Lower lobe of right lung (tissue), 2 donors: ENCODE results near the gene ADH1B. TPM values are rescaled to one million over a fixed set of nuclear protein-coding genes. Genes with fewer than 3 reads are reported as not detected.
A peak's percentile ranks its signal among the peaks of the same experiment; 100 is the strongest.
"Not testable (repeated sequence)": the region's sequence is repeated elsewhere in the genome, so short reads cannot be mapped to it uniquely, and the experiment has no call there.

Source experiments
- ATAC-seq, 2 donors: fragments of 200-7000 bp; cut with Tn5 transposase; one replicate each; pipeline ENCODE4 v1.9.1; 2020 to 2022; ENCODE audit warnings: mild to moderate bottlenecking in 2 of 2, moderate library complexity in 2 of 2
- DNase-seq: peaks from one replicate; pipeline ENCODE4 v3.0.0-alpha.2; 2020
- H3K27ac ChIP-seq: fragments of 200-600 bp; one replicate; pipeline ENCODE4 v1.8.0; 2022
- H3K27me3 ChIP-seq: fragments of 200-600 bp; one replicate; pipeline ENCODE4 v1.8.0; 2022; ENCODE audit warnings: low read depth
- H3K36me3 ChIP-seq: fragments of 200-600 bp; one replicate; pipeline ENCODE4 v1.8.0; 2022; ENCODE audit warnings: mild to moderate bottlenecking
- H3K4me1 ChIP-seq: fragments of 200-600 bp; one replicate; pipeline ENCODE4 v1.8.0; 2022
- H3K4me3 ChIP-seq: fragments of 200-600 bp; one replicate; pipeline ENCODE4 v1.8.0; 2022; ENCODE audit warnings: mild to moderate bottlenecking
- H3K9me3 ChIP-seq: fragments of 200-600 bp; one replicate; pipeline ENCODE4 v1.8.0; 2022
- CTCF ChIP-seq: fragments of 200-600 bp; IDR thresholded peaks from one replicate; pipeline ENCODE4 v1.8.0; 2022; ENCODE audit warnings: antibody characterized with exemption, mild to moderate bottlenecking
- intact Hi-C: fragments of 100-400 bp; cut with DNase I; formaldehyde crosslinking; loops from one replicate; pipeline ENCODE4 v1.11.0; 2022
- total RNA-seq: library from RNA; stranded (reverse); fragmentation: NEBNext Ultra II Directional; extraction: Animal tissue kit (Norgen Biotek cat#: 25700); gene quantifications from one replicate; pipeline ENCODE4 v1.2.1, GENCODE V29; 2021
- donor health status: DM: no; HTN: yes; CAD: no; lungs with severe emphysema.

ADH1B gene
- total RNA-seq, 1 donor from 2014 or later, result 644 TPM

- peaks cover 3% of the 10 kb centered on the region for H3K9me3 ChIP-seq
- intact Hi-C loops, result no loop called here
- no peaks in the 10 kb centered on the region for H3K27me3 ChIP-seq
- no peaks in the 10 kb centered on the region for H3K36me3 ChIP-seq
- DNase-seq (no peak), ATAC-seq (peak; percentile 80 to 81)
- H3K4me3 ChIP-seq, result no peak overlapping the region
- H3K27ac ChIP-seq, result peak overlapping the region; percentile 52
- TF ChIP-seq CTCF, result no peak
- peaks cover 14% of the 10 kb centered on the region for H3K4me1 ChIP-seq
These were observed 2.6 kb upstream of the ADH1B start for GRCh38 chr4:99323756-99324155.

GRCh38 chr4:99317811-99318210 lies 3.4 kb downstream of the ADH1B start:
- peak overlapping the region; percentile 51 for H3K4me3 ChIP-seq
- intact Hi-C loops, H3K9me3 ChIP-seq, H3K4me1 ChIP-seq, H3K27me3 ChIP-seq, DNase-seq, ATAC-seq: not testable (repeated sequence)
- peaks cover 21% of the 10 kb centered on the region for H3K36me3 ChIP-seq
- peak overlapping the region; percentile 65 for H3K27ac ChIP-seq

- ATAC-seq, result no peak
- Histone ChIP-seq H3K27me3 (no peaks in the 10 kb centered on the region), H3K9me3 (no peaks in the 10 kb centered on the region), H3K4me1 (no peaks in the 10 kb centered on the region), H3K4me3 (peak overlapping the region; percentile 51), H3K36me3 (peaks cover 21% of the 10 kb centered on the region), H3K27ac (peak overlapping the region; percentile 65)
- no peak for DNase-seq
- intact Hi-C loops, result no loop called here
- no peak for TF ChIP-seq CTCF
These were observed 3.8 kb downstream of the ADH1B start for GRCh38 chr4:99317354-99317753.

- Histone ChIP-seq H3K27me3 (no peaks in the 10 kb centered on the region), H3K36me3 (peaks cover 21% of the 10 kb centered on the region), H3K9me3 (no peaks in the 10 kb centered on the region), H3K27ac (peak overlapping the region; percentile 65), H3K4me1 (no peaks in the 10 kb centered on the region), H3K4me3 (peak overlapping the region; percentile 51)
- ATAC-seq (no peak), DNase-seq (no peak)
- intact Hi-C loops, result no loop called here
- TF ChIP-seq CTCF, result no peak
These were observed 5.4 kb downstream of the ADH1B start for GRCh38 chr4:99315839-99316238.

GRCh38 chr4:99314211-99314610 lies 7.0 kb downstream of the ADH1B start:
- Histone ChIP-seq H3K27ac (peak overlapping the region; percentile 65), H3K27me3 (no peaks in the 10 kb centered on the region), H3K9me3 (no peaks in the 10 kb centered on the region), H3K4me1 (no peaks in the 10 kb centered on the region), H3K4me3 (peak overlapping the region; percentile 51), H3K36me3 (peaks cover 30% of the 10 kb centered on the region)
- DNase-seq, result no peak
- ATAC-seq, result no peak
- TF ChIP-seq CTCF, result no peak
- intact Hi-C loops, result no loop called here

- DNase-seq, result no peak
- no peak overlapping the region for H3K27ac ChIP-seq
These were observed 10.8 kb downstream of the ADH1B start for GRCh38 chr4:99310389-99310788.

More at GRCh38 chr4:99310389-99310788, 10.8 kb downstream of the ADH1B start:
- Histone ChIP-seq H3K4me1 (no peaks in the 10 kb centered on the region), H3K36me3 (peaks cover 12% of the 10 kb centered on the region), H3K4me3 (no peak overlapping the region), H3K9me3 (no peaks in the 10 kb centered on the region), H3K27me3 (no peaks in the 10 kb centered on the region)
- TF ChIP-seq CTCF, result no peak
- no peak for ATAC-seq
- intact Hi-C loops, result no loop called here
